Keratinocyte (primary cell): ENCODE measurements around the gene TRAF2. TPM values are rescaled to one million over a fixed set of nuclear protein-coding genes. Genes with fewer than 3 reads are reported as not detected.

Experiments used
- DNase-seq: peaks from one replicate; pipeline ENCODE4 v3.0.0-alpha.2; 2011; ENCODE audit warnings: low read depth, missing footprints, low spot score
- FAIRE-seq: peaks from 2 replicates; lab custom pipeline; 2011; peaks lifted over from hg19 to GRCh38; lab: Jason Lieb, UNC
- H2AFZ ChIP-seq: 2 replicates; pipeline ENCODE4 v1.6.0; 2012; ENCODE audit warnings: low read length, control low read depth, inconsistent platforms; ENCODE audit not compliant: control insufficient read depth
- H3K27ac ChIP-seq: 2 replicates; pipeline ENCODE4 v1.5.1; 2011; ENCODE audit warnings: low read length; ENCODE audit not compliant: control insufficient read depth, insufficient read depth
- H3K27me3 ChIP-seq: 3 replicates; pipeline ENCODE4 v1.6.0; 2011; ENCODE audit warnings: low read length; ENCODE audit not compliant: control insufficient read depth, insufficient read depth; ENCODE audit errors: extremely low read depth
- H3K36me3 ChIP-seq, 2 experiments: 2 replicates in 1 of 2; 3 replicates in 1 of 2; pipeline ENCODE4 v1.5.1; 2011; ENCODE audit warnings: low read length in 2 of 2, mild to moderate bottlenecking in 1 of 2; ENCODE audit not compliant: control insufficient read depth in 2 of 2, insufficient read depth in 2 of 2; ENCODE audit errors: extremely low read depth in 1 of 2
- H3K4me1 ChIP-seq: 3 replicates; pipeline ENCODE4 v1.5.1; 2011; ENCODE audit warnings: low read length; ENCODE audit not compliant: control insufficient read depth, insufficient read depth; ENCODE audit errors: extremely low read depth
- H3K4me2 ChIP-seq: 3 replicates; pipeline ENCODE4 v1.6.0; 2011; ENCODE audit warnings: low read depth, low read length; ENCODE audit not compliant: control insufficient read depth, insufficient read depth; ENCODE audit errors: extremely low read depth
- H3K4me3 ChIP-seq, 3 experiments: fragments of 200-600 bp in 1 of 3; sonication (generic) in 1 of 3; 2 replicates in 2 of 3; 3 replicates in 1 of 3; pipeline ENCODE4 v1.5.1; 2011 to 2016; ENCODE audit warnings: low read length in 3 of 3, mild to moderate bottlenecking in 3 of 3, control low read depth in 2 of 3, inconsistent platforms in 1 of 3, low read depth in 1 of 3, mixed read lengths in 1 of 3, mixed run types in 1 of 3, moderate library complexity in 1 of 3; ENCODE audit not compliant: control insufficient read depth in 2 of 3, insufficient read depth in 2 of 3; ENCODE audit errors: extremely low read depth in 1 of 3
- H3K79me2 ChIP-seq: 2 replicates; pipeline ENCODE4 v1.6.0; 2012; ENCODE audit warnings: low read length; ENCODE audit not compliant: control insufficient read depth, insufficient read depth
- H3K9ac ChIP-seq: 3 replicates; pipeline ENCODE4 v1.6.0; 2011; ENCODE audit warnings: low read length; ENCODE audit not compliant: control insufficient read depth, insufficient read depth; ENCODE audit errors: extremely low read depth
- H3K9me1 ChIP-seq: 3 replicates; pipeline ENCODE4 v1.6.0; 2011; ENCODE audit warnings: low read length; ENCODE audit not compliant: control insufficient read depth, insufficient read depth; ENCODE audit errors: extremely low read depth
- H3K9me3 ChIP-seq: 2 replicates; pipeline ENCODE4 v1.5.1; 2012; ENCODE audit warnings: low read depth, low read length; ENCODE audit not compliant: control insufficient read depth
- H4K20me1 ChIP-seq: 3 replicates; pipeline ENCODE4 v1.6.0; 2011; ENCODE audit warnings: low read length; ENCODE audit not compliant: control insufficient read depth, insufficient read depth; ENCODE audit errors: extremely low read depth
- CTCF ChIP-seq, 3 experiments: IDR thresholded peaks in 1 of 3; conservative IDR thresholded peaks in 1 of 3; optimal IDR thresholded peaks in 1 of 3; 2 replicates in 2 of 3; 3 replicates in 1 of 3; pipeline versions ENCODE3 to v1.5.1; 2011; ENCODE audit warnings: low read length in 3 of 3, mild to moderate bottlenecking in 3 of 3, moderate library complexity in 2 of 3, control low read depth in 1 of 3, inconsistent platforms in 1 of 3; ENCODE audit not compliant: insufficient read depth in 2 of 3; ENCODE audit errors: extremely low read depth in 1 of 3
- EZH2 ChIP-seq: IDR thresholded peaks from one replicate; pipeline ENCODE4 v1.6.1; 2012; ENCODE audit warnings: inconsistent platforms, mild to moderate bottlenecking, low read length, moderate library complexity
- dilution Hi-C: fragments of 300-500 bp; cut with MboI; formaldehyde crosslinking; loops from one replicate; pipeline ENCODE4 v1.7.0; 2020; ENCODE audit warnings: low sequenced_read_pairs; ENCODE audit not compliant: extremely low pct_ligation_motif_present
- polyA plus RNA-seq, 5 experiments: library from polyadenylated mRNA; depleted of rRNA in 3 of 5; stranded (reverse) in 3 of 5; stranded (forward) in 1 of 5; unstranded in 1 of 5; fragments of >200 nt; gene quantifications; 1 replicate in 1 of 5; 2 replicates in 3 of 5; 3 replicates in 1 of 5; pipeline versions ENCODE4 v1.2.1 to v1.2.3, GENCODE V29; 2011 to 2012; ENCODE audit warnings: missing spikeins in 2 of 5, low read depth in 1 of 5, low replicate concordance in 1 of 5

The TRAF2 gene
- polyA plus RNA-seq, 1 donor (not counting 4 experiments of a cell fraction or from before 2014, with no cell fraction given): 9.9 TPM

GRCh38 chr9:136926749-136927148, 40.4 kb downstream of the TRAF2 start:
- Histone ChIP-seq H4K20me1 (no peaks in the 10 kb centered on the region), H3K27me3 (no peaks in the 10 kb centered on the region), H3K79me2 (no peaks in the 10 kb centered on the region), H2AFZ (no peak overlapping the region), H3K9me3 (no peaks in the 10 kb centered on the region), H3K4me1 (no peaks in the 10 kb centered on the region), H3K27ac (no peak overlapping the region), H3K9ac (no peak overlapping the region), H3K4me2 (no peak overlapping the region), H3K9me1 (no peaks in the 10 kb centered on the region), H3K4me3 (no peak overlapping the region), H3K36me3 (peaks cover 25 to 32% of the 10 kb centered on the region in 2 experiments)
- no peak for FAIRE-seq
- DNase-seq: no peak
- dilution Hi-C loops: loop anchor here (25.0 kb wide), 1 partner anchor 114 kb away; the partner anchor contains the start of gene RABL6
- TF ChIP-seq CTCF (optimal IDR thresholded peaks at IDR 0.05 in 1 of 3, IDR thresholded peaks at IDR 0.05 in 1 of 3, conservative IDR thresholded peaks at IDR 0.05 in 1 of 3; ENCODE audit: extremely low read depth in 1 of 3, insufficient read depth in 2 of 3, low read length in 3 of 3) (no peak), EZH2 (no peak)

GRCh38 chr9:136927343-136928271, 41.3 kb downstream of the TRAF2 start:
- Histone ChIP-seq H3K27ac (no peak overlapping the region), H3K9ac (no peak overlapping the region), H4K20me1 (no peaks in the 10 kb centered on the region), H3K79me2 (no peaks in the 10 kb centered on the region), H3K4me3 (no peak overlapping the region), H3K9me1 (no peaks in the 10 kb centered on the region), H3K9me3 (no peaks in the 10 kb centered on the region), H3K36me3 (peaks cover 22 to 26% of the 10 kb centered on the region in 2 experiments), H3K27me3 (no peaks in the 10 kb centered on the region), H3K4me1 (no peaks in the 10 kb centered on the region), H2AFZ (no peak overlapping the region), H3K4me2 (no peak overlapping the region)
- FAIRE-seq (no peak), DNase-seq (no peak)
- dilution Hi-C loops: loop anchor here (25.0 kb wide), 1 partner anchor 115 kb away; the partner anchor contains the start of gene RABL6
- TF ChIP-seq EZH2 (no peak), CTCF (optimal IDR thresholded peaks at IDR 0.05 in 1 of 3, IDR thresholded peaks at IDR 0.05 in 1 of 3, conservative IDR thresholded peaks at IDR 0.05 in 1 of 3; ENCODE audit: extremely low read depth in 1 of 3, insufficient read depth in 2 of 3, low read length in 3 of 3) (no peak)
